HL-60 (cell line): ENCODE data around the gene LAMA2.

ENCODE experiments used
- GABPA ChIP-seq: IDR thresholded peaks from 2 replicates; pipeline ENCODE4 v1.6.1; 2012; ENCODE audit warnings: low read depth
- POLR2AphosphoS5 ChIP-seq: IDR thresholded peaks from 2 replicates; pipeline ENCODE4 v1.6.1; 2012; ENCODE audit warnings: low read depth
- TF ChIP-seq, protein P1 (sequence below): IDR thresholded peaks from one replicate; pipeline ENCODE4 v1.5.1; 2011; ENCODE audit warnings: low read length, control low read depth, inconsistent platforms; ENCODE audit not compliant: insufficient read depth

DNA sequence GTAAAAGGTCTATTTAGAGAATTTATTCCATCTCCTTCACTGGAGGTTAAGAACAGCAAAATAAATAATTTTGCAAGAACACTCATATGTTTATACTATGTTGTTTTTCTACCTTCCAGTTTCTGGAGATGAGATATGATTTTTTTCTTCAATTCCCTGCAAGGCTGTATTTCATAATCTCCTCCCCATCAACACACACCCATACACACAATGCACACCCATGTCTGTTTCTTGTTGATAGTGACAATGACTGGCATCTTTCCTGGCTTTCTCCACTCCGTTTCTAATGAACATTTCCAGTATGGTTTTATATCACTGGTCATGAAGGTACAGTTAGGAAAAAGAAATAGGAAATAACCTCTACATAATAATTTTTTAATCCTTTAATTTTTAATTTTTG lies 624.9 kb downstream of the LAMA2 start:
- TF ChIP-seq, protein P1, sequence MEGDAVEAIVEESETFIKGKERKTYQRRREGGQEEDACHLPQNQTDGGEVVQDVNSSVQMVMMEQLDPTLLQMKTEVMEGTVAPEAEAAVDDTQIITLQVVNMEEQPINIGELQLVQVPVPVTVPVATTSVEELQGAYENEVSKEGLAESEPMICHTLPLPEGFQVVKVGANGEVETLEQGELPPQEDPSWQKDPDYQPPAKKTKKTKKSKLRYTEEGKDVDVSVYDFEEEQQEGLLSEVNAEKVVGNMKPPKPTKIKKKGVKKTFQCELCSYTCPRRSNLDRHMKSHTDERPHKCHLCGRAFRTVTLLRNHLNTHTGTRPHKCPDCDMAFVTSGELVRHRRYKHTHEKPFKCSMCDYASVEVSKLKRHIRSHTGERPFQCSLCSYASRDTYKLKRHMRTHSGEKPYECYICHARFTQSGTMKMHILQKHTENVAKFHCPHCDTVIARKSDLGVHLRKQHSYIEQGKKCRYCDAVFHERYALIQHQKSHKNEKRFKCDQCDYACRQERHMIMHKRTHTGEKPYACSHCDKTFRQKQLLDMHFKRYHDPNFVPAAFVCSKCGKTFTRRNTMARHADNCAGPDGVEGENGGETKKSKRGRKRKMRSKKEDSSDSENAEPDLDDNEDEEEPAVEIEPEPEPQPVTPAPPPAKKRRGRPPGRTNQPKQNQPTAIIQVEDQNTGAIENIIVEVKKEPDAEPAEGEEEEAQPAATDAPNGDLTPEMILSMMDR, result no peak
- TF ChIP-seq POLR2AphosphoS5 (no peak), GABPA (no peak)
